Natural killer cell (primary cell): Measurements from ENCODE around the gene HTR2B. TPM values are rescaled to one million over a fixed set of nuclear protein-coding genes. Genes with fewer than 3 reads are reported as not detected.
A peak's percentile ranks its signal among the peaks of the same experiment; 100 is the strongest.

ENCODE experiments used
- ATAC-seq, 3 donors: fragments of 150-1000 bp in 2 of 3; fragments of 200-7000 bp in 1 of 3; cut with Tn5 transposase; 1 replicate in 1 of 3; 2 replicates in 2 of 3; pipeline ENCODE4 v1.10.0; 2021; ENCODE audit warnings: mild to moderate bottlenecking in 2 of 3, moderate library complexity in 2 of 3
- DNase-seq, 2 donors: peaks; one replicate each; pipeline versions ENCODE4 v3.0.0 to v3.0.0-alpha.2; 2013 to 2021; ENCODE audit warnings: mixed read lengths in 1 of 2
- H3K27ac ChIP-seq: one replicate; pipeline ENCODE4 v1.5.1; 2013; ENCODE audit warnings: mild to moderate bottlenecking, low read length
- H3K27me3 ChIP-seq: one replicate; pipeline ENCODE4 v1.6.1; 2013; ENCODE audit warnings: low read length; ENCODE audit not compliant: control insufficient read depth, insufficient read depth
- H3K36me3 ChIP-seq: one replicate; pipeline ENCODE4 v1.6.1; 2013; ENCODE audit warnings: low read length; ENCODE audit not compliant: control insufficient read depth, insufficient read depth
- H3K4me1 ChIP-seq: one replicate; pipeline ENCODE4 v1.6.1; 2013; ENCODE audit warnings: low read length; ENCODE audit not compliant: control insufficient read depth, insufficient read depth
- H3K4me3 ChIP-seq: one replicate; pipeline ENCODE4 v1.5.1; 2013; ENCODE audit warnings: low read length
- H3K9me3 ChIP-seq: one replicate; pipeline ENCODE4 v1.6.1; 2013; ENCODE audit warnings: low read length; ENCODE audit not compliant: control insufficient read depth, insufficient read depth
- H3K27ac Mint-ChIP-seq, 2 donors: one replicate each; pipeline ENCODE4 v1.8.0; 2022; ENCODE audit warnings: mild to moderate bottlenecking in 2 of 2, mixed read lengths in 2 of 2, moderate library complexity in 1 of 2
- H3K27me3 Mint-ChIP-seq, 2 donors: one replicate each; pipeline ENCODE4 v1.8.0; 2022; ENCODE audit warnings: low read depth in 2 of 2, mixed read lengths in 2 of 2
- H3K36me3 Mint-ChIP-seq: one replicate; pipeline ENCODE4 v1.8.0; 2022; ENCODE audit warnings: mixed read lengths
- H3K4me1 Mint-ChIP-seq, 2 donors: one replicate each; pipeline ENCODE4 v1.8.0; 2022; ENCODE audit warnings: mixed read lengths in 2 of 2
- H3K4me3 Mint-ChIP-seq: one replicate; pipeline ENCODE4 v1.8.0; 2022; ENCODE audit warnings: mild to moderate bottlenecking, moderate library complexity, mixed read lengths
- H3K9me3 Mint-ChIP-seq, 2 donors: one replicate each; pipeline ENCODE4 v1.8.0; 2022; ENCODE audit warnings: mixed read lengths in 2 of 2
- CTCF ChIP-seq: fragments of 200-600 bp; IDR thresholded peaks from one replicate; pipeline ENCODE4 v1.8.0; 2022; ENCODE audit warnings: antibody characterized with exemption
- WGBS: methylation state at CpG from one replicate; pipeline ENCODE4 v1.1.7; 2013; ENCODE audit warnings: missing lambda C conversion rate; ENCODE audit not compliant: insufficient coverage; 5-methylcytosine and 5-hydroxymethylcytosine counted together
- intact Hi-C: fragments of 100-400 bp; cut with micrococcal nuclease; formaldehyde crosslinking; loops from one replicate; pipeline ENCODE4 v1.14.2; 2022
- total RNA-seq, 4 donors: library from RNA; stranded (reverse); fragments of 120-200 nt in 1 of 4; gene quantifications; one replicate each; pipeline versions ENCODE4 v1.2.3 to v1.2.4, GENCODE V29; 2013 to 2022

The HTR2B gene
- total RNA-seq, 3 donors from 2014 or later (not counting 1 experiment from before 2014, with no cell fraction given), result not detected

GRCh38 chr2:231062776-231063175, 62.1 kb downstream of the HTR2B start:
- Mint-ChIP-seq H3K9me3 (no peaks in the 10 kb centered on the region), H3K4me3 (no peak overlapping the region), H3K27ac (no peak overlapping the region), H3K4me1 (peaks cover 26 to 28% of the 10 kb centered on the region in 2 donors), H3K36me3 (peaks cover 14% of the 10 kb centered on the region), H3K27me3 (no peaks in the 10 kb centered on the region)
- 85% methylated on average over 2 of the region's 3 CpGs for WGBS
- Histone ChIP-seq H3K9me3 (no peaks in the 10 kb centered on the region), H3K4me1 (no peaks in the 10 kb centered on the region), H3K36me3 (peaks cover 47% of the 10 kb centered on the region), H3K27ac (no peak overlapping the region), H3K4me3 (no peak overlapping the region), H3K27me3 (no peaks in the 10 kb centered on the region)
- no peak for TF ChIP-seq CTCF
- ATAC-seq, result no peak
- intact Hi-C loops, result no loop called here
- no peak for DNase-seq

GRCh38 chr2:231059756-231060155, 65.1 kb downstream of the HTR2B start:
- Histone ChIP-seq H3K27ac (no peak overlapping the region), H3K4me1 (peaks cover 6% of the 10 kb centered on the region), H3K4me3 (no peak overlapping the region), H3K9me3 (no peaks in the 10 kb centered on the region), H3K27me3 (no peaks in the 10 kb centered on the region), H3K36me3 (peaks cover 23% of the 10 kb centered on the region)
- Mint-ChIP-seq H3K27ac (peak overlapping the region in 1 of 2 donors; percentile 35), H3K4me3 (peak overlapping the region; percentile 95), H3K4me1 (peaks cover 35 to 37% of the 10 kb centered on the region in 2 donors), H3K9me3 (no peaks in the 10 kb centered on the region), H3K36me3 (peaks cover 11% of the 10 kb centered on the region), H3K27me3 (no peaks in the 10 kb centered on the region)
- whole genome bisulfite sequencing, result no CpG with 5 or more reads among the region's 2 CpGs
- intact Hi-C loops, result no loop called here
- no peak for ATAC-seq
- no peak for TF ChIP-seq CTCF
- DNase-seq, result no peak

- peaks cover 16% of the 10 kb centered on the region for H3K36me3 ChIP-seq
- Mint-ChIP-seq H3K9me3 (no peaks in the 10 kb centered on the region), H3K4me1 (peaks cover 40% of the 10 kb centered on the region in 2 donors), H3K36me3 (peaks cover 10% of the 10 kb centered on the region), H3K27ac (peak overlapping the region in 1 of 2 donors; percentile 59), H3K4me3 (peak overlapping the region; percentile 95), H3K27me3 (peaks cover 4 to 5% of the 10 kb centered on the region in 2 donors)
- no peaks in the 10 kb centered on the region for H3K9me3 ChIP-seq
- ATAC-seq (no peak), DNase-seq (no peak)
- H3K27me3 ChIP-seq, result no peaks in the 10 kb centered on the region
- H3K4me3 ChIP-seq, result no peak overlapping the region
- WGBS, result 98% methylated on average over 3 of the region's 4 CpGs
- no peak for TF ChIP-seq CTCF
- peaks cover 12% of the 10 kb centered on the region for H3K4me1 ChIP-seq
- H3K27ac ChIP-seq, result no peak overlapping the region
- intact Hi-C loops, result no loop called here
These were observed 65.9 kb downstream of the HTR2B start for GRCh38 chr2:231058761-231059550.

Other genes with a start within 250 kb of the HTR2B start
- 1 to 10 TPM in 1 of 3 donors, under 1 TPM in 2; 0.09 to 1.1 (median 0.40) TPM for gene GPR55, start 199.8 kb downstream of the HTR2B start, total RNA-seq
- gene SPATA3, start 128.9 kb downstream of the HTR2B start, total RNA-seq, result not detected
- gene C2orf72, start 87.5 kb downstream of the HTR2B start, total RNA-seq, result not detected
- 10 to 100 TPM; 44.1 to 54.9 (median 49.7) TPM for gene PSMD1, start 68.2 kb downstream of the HTR2B start, total RNA-seq
- 1 to 10 TPM; 1.2 to 2.3 (median 2.0) TPM for gene ARMC9, start 73.6 kb upstream of the HTR2B start, total RNA-seq